Cardiac septum (tissue), 1 donor: ENCODE results near the gene FCER1A. TPM values are rescaled to one million over a fixed set of nuclear protein-coding genes. Genes with fewer than 3 reads are reported as not detected.

Experiments
- DNase-seq: peaks from one replicate; pipeline ENCODE4 v3.0.0-alpha.2; 2020; ENCODE audit warnings: low spot score
- intact Hi-C: fragments of 100-400 bp; cut with DNase I; formaldehyde crosslinking; loops from one replicate; pipeline ENCODE4 v1.14.0; 2022
- long read RNA-seq: library from polyadenylated mRNA; unstranded; transcript quantifications from one replicate; pipeline ENCODE4 v2.0.0, GENCODE V29; 2021
- total RNA-seq: library from RNA; stranded (reverse); fragmentation: NEBNext Ultra II Directional; extraction: Animal tissue kit (Norgen Biotek cat#: 25700); gene quantifications from one replicate; pipeline ENCODE4 v1.2.1, GENCODE V29; 2021
- donor health status: DM: no; HTN: no; CAD: no.

Gene FCER1A
- total RNA-seq = 1.2 TPM
- long read RNA-seq, partial matches to known transcripts = 1 of 1 reads
- long read RNA-seq, other reads (novel, unspliced or antisense) = 0 of 1 reads

DNA sequence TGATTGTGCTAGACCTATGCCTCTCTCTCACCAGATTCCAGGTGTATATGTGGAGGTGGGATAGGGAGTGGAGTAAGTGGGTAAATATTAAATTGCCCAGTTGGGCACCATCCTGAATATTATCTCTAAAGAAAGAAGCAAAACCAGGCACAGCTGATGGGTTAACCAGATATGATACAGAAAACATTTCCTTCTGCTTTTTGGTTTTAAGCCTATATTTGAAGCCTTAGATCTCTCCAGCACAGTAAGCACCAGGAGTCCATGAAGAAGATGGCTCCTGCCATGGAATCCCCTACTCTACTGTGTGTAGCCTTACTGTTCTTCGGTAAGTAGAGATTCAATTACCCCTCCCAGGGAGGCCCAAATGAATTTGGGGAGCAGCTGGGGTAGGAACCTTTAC lies at the start of gene FCER1A:
Gene FCER1A, plus strand, starts transcription at position 242 of the 400 bp plus-strand sequence. Its CDS starts 29 bp downstream, at position 271.
- intact Hi-C loops = no loop called here
- no peak for DNase-seq

DNA sequence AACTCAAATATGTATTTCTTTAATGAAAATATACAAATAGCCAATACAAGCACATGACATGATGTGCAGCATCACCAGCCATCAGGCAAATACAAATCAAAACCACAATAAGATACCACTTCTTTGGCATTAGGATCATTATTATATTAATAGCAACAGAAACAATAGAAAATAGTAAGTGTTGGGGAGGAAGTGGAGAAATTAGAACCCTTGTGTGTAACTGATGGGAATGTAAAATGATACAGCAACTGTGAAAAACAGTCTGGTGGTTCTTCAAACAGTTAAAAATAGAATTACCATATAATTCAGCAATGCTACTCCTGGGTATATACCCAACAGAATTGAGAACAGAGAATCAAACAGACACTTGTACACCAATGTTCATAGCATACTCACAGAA lies 40.8 kb upstream of the FCER1A start:
- no peak for DNase-seq
- intact Hi-C loops = no loop called here

DNA sequence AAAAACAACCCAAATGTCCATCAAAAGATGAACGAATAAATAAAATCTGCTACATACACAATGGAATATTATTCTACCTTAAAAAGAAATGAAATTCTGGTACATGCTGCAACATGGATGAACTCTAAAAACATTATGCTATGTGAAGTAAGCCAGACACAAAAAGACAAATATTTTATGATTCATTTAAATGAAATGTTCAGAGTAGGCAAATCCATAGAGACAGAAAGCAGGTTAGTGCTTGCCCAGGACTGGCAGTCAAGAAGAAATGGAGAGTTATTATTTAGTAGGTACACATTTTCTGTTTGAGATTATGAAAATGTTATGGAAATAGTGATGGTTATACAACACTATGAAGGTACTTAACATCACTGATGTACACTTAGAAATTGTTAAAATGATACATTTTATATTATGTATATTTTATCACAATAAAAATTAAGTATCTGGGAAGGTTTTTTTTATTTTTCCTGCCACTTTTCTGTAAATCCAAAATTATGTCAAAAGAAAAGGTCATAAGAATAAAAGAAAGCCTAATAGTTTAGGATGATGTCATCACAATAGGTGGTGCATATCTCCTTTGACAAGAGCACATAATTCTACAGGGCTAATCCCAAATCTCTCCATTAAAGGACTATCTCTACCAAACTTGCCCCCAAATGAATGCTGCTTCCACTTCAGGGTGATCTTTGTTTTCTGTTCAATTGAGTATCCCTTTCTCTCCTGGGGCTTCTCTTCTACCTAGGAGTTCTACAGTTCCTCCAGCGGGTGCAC lies 40.2 kb upstream of the FCER1A start:
- intact Hi-C loops = no loop called here
- no peak for DNase-seq

DNA sequence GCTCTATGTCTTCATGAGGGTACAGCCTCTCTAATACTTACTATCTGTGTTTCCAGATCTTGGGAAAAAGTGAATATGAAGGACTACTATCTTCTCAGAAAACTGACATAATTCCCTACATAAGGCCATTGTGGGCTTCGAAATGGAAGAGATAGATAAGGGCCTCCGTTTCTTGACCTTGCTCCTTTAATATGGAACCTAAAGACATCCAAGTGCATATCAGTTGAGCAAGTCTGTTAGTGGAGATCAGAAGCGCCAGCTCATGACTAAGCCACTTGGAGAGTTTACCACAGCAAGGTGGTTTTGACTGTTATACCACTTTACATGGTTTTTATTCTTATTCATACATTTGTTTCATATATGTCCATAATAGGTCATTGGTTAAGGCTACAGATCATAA lies 35.3 kb upstream of the FCER1A start:
- DNase-seq = no peak
- intact Hi-C loops = no loop called here

DNA sequence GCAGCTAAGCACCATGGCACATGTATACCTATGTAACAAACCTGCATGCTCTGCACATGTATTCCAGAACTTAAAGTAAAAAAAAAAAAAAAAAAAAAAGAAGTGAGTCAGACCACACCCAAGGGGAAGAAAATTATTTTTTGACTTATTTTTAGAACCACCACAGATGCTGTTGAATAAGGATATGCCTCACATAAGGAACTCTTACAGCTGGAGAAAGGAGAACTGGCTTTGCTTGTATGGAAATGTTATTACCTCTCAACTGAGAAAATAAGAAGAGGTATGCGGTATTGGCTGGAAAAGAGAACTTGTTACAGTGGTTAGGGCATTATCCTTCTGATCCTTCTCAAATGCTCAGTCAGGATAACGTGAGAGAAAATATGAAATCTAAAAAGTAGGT lies 27.5 kb upstream of the FCER1A start:
- intact Hi-C loops = no loop called here
- DNase-seq = no peak

DNA sequence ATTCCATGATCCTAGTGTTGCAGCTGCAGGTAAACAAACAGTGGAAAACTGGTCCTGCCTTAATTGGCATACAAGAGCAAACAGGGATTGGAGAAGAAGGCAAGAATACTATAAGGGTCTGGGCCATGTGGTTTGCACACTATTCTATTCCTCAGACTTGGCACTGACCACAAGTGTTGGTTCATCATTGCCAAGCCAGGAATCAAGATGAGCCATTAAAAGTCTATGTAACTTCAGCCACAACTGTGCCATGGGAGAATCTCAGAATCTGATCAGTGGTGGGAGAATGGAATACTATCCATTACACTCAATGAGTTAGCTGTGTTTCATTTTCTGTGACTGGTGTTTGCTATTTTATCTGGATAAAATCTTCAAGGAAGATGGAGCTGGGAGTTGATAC lies 26.2 kb upstream of the FCER1A start:
- DNase-seq = no peak
- intact Hi-C loops = no loop called here

DNA sequence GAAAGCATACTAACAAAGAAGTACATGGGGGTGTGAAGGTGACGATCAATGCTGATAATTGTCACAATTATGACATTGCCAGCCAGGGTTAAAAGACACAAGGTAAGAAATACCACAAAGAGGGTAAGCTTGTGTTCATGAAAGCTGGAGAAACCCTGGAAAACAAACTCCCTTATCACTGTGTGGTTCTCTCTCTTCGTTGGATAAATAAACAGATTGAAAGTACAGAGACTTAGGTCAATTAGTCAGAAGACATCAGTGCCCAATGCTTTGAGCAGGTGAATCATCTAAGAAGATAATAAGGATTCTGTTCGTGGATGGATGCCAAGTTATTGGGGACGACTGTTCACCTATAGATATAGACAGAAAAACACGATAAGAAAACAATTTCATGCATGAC lies 22.4 kb upstream of the FCER1A start:
- DNase-seq = no peak
- intact Hi-C loops = no loop called here

DNA sequence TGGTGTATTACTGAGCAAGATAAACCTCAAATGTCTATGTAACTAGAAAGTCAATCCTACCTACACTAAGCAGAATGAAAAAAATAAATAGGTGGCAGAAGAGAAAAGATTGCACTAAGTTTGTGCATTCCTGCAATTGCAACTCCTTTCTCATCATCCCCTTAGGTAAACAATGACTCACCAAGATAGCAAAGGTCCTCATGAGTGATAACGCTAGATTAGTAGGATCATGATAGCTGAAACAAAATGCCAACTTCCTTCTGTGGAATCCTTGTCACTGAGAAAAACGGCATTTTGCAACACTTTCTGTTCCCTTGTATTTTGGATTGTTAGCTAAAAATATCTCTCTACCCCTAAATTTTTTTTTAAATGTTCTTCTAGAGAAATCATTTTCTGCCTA lies 20.0 kb upstream of the FCER1A start:
- DNase-seq = no peak
- intact Hi-C loops = no loop called here

DNA sequence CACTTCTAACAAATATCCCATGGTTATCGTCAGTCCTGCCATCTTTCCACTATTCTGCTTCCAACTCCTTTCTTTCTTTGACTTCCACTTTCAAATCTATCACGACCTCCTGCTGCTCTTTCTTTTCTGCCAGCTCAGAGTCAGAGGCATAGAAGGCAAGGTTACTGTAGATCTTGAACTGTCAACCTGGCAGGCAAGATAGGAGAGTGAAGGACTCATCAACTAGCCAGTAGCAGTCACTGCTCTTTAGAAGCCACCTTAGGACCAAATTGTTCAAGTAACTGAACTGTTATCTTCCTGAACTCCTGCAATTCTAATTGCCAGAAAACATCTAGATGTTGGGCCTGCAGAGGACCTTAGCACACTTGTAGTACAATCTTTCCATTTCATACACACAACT lies 13.1 kb upstream of the FCER1A start:
- intact Hi-C loops = no loop called here

DNA sequence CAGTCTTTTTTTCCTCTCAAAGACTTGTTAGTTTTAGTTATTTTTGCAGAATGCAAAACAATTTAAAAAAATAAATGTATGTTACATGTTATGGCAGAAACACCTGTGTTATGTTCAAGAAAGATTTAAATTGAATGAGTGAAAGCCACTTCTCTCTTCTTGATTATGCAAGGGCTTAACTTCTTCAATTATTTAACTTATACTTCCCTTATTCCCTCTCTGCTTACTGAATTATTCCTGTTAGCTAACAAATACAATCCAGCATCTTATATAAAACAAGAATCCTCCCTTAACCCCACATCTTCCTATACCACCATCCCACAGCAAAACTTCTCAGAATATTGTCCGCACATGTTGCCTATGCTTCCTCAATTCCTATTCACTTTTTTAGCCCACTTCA lies 10.7 kb upstream of the FCER1A start:
- no peak for DNase-seq
- intact Hi-C loops = no loop called here

More for the DNA sequence above, 13.1 kb upstream of the FCER1A start:
- DNase-seq = no peak

DNA sequence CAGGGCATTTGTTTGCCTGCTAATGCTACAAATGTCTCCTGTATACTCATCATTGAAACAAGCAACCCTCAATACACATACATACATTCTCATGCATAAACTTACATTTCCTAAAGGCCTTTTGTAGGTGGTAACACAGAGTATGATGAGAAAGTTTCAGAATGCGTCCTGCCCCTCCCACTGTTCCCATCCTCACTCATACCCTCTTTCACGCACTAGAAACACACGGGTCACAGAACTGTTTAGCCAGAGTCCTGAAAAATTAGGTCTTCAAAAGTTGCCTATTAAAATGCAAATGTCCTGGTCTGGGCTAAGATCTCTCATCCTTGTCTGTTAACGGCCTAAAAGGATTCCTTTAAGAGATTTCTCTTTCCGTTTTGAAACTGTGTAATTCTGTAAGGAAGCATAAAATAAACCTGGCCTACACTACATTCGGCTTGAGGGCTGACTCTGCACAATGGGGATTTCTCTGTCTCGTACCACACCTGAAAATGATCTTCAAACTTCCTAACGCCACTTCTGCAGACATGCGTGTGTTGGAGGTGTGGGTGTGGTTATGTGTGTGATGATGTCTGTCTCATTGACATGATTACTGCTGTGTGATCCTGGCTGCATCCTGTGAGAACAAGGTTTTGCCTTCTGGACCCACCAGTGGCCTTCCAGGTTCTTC lies 5.3 kb upstream of the FCER1A start:
- no peak for DNase-seq
- intact Hi-C loops = no loop called here

DNA sequence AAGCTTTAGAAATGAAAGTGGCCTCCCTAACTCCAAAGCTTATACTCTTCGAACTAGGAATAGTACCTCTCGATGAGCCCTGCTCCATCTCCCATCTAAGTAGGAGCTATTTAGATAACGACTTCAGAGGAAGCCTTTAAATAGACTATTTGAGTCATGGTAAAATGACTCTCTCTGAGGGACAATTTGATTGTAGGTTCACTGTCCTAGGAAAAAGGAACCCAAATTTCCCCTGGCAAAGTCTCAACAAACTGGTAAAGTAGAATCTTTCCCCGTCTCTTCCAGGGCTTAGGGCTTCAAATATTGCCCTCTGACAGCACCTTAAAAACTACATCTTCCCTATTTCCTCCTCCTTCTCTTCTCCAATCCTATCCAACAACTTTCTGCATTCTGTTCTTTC lies 2.0 kb upstream of the FCER1A start:
- intact Hi-C loops = no loop called here
- no peak for DNase-seq

DNA sequence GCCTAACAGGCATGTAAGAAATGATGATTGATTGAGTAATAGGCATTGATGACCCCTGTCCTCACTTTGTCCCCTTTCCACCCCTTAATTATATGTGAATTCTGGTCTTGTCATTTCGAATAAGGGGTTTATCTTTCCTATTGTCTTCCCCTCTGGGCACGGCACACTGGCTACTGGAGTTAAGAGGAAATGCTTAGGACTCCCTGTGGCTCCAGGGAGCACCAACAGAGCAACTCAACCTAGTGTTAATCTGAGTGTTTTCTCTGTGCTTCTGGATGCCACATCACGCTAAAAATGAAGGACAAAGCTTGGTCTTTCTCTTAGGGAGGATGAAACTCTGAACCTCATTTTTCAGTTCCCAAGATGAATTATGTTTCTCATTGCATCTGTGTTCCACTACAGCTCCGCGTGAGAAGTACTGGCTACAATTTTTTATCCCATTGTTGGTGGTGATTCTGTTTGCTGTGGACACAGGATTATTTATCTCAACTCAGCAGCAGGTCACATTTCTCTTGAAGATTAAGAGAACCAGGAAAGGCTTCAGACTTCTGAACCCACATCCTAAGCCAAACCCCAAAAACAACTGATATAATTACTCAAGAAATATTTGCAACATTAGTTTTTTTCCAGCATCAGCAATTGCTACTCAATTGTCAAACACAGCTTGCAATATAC lies 5.3 kb downstream of the FCER1A start:
- intact Hi-C loops = no loop called here
- DNase-seq = no peak

DNA sequence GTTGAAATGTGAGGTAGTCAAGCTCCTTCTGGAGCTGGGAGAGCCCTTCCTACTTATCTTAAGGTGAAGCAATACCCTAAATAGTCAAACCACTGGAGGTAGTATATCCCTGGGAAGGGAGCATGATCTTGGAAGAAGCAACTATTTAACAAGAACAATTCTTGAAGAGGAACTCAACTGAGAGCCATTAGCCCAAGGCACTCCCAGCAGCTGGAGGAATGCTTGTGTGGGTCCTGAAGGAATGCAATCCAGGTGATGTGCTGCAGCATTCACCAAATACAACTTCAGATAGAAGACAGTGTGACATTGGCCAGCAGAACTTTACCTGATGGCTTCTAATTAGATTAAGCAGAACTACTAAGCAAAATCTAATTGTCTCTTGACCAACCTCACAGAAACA lies 9.5 kb downstream of the FCER1A start:
- DNase-seq = no peak
- intact Hi-C loops = no loop called here

DNA sequence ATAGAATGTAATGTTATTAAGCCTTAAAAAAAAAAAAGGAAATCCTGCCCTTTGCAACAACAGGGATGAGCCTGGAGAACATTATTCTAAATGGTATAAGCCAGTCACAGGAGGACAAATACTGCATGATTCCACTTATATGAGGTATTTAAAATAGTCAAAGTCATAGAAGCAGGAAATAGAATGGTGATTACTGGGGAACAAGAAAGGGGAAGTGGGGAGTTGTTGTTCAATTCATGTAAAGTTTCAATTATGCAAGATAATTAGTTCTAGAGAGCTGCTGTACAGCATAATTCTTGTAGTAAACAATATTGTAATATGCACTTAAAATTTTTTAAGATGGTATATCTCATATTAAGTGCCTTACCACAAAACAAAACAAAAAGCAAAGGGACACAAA lies 13.2 kb downstream of the FCER1A start:
- no peak for DNase-seq
- intact Hi-C loops = no loop called here

DNA sequence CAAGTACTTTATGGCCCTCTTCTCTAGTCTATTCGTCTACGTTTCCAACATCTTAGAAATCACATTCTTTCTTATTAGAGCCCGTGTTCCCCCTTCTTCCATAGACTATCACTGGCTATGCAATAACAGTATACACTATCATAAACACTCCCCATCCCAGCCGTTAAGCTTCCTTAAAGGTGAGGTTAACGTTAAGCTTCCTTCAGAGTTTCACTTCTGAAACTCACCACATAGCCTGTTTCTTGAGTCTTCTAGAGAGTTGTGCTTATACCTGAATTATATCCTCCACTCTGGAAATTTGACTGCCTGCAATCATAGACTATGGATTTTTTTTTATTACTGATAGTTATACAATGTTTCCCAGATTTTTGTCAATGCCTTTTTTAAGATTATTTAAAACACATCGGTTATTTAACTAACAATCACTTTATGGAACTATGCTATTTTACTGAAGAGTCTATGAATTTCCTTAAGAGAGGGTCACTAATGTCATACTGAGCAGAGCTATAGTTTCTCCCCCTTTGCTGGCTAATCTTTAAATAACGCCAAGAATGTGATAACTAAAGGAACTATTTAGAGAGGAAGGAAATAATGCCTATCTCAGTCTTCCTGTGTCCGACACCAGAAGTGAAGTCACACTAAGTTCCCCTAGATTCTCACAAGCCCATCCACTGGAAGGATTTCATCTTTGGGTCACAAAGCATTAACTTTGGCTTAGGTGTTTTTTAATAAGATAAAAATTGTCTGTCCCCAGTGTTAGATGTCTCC lies 16.8 kb downstream of the FCER1A start:
- intact Hi-C loops = no loop called here
- no peak for DNase-seq

DNA sequence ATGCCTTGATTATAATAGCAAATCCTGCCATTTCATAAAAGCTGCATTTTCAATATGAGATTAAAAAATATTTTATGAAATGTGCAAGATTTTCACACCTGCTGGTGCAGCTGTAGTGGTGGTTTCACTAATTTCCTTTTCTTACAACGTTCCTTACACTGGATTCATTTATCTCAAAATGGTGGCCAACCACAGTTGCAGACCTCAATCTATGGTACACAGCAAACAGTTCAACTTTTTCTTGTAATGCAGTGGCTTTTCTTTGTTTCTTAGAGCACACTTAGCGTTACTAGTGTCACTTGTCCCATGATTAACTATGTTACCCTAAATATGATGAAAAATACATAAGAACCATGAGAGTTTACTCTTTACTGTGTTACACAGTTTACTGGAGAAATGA lies 32.7 kb downstream of the FCER1A start:
- no peak for DNase-seq
- intact Hi-C loops = no loop called here

DNA sequence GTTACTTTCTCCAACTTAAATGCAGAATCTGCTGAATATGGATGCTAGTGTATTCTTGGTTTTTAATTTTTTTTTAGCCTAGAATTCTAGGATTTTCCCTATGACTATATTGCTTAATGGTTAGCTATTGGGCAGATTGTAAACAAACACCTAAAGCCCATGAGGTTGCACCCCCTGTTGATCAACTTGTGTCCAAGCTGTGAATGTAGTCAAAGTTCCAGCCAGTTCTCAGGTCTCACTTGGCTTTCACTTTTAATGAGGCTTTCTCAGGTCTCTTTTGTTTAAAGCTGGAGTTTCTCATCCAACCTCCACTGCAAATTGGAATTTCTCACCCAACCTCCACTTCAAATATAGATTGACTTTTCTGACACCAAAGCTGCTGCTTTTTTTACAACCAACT lies 35.9 kb downstream of the FCER1A start:
- intact Hi-C loops = no loop called here
- no peak for DNase-seq

DNA sequence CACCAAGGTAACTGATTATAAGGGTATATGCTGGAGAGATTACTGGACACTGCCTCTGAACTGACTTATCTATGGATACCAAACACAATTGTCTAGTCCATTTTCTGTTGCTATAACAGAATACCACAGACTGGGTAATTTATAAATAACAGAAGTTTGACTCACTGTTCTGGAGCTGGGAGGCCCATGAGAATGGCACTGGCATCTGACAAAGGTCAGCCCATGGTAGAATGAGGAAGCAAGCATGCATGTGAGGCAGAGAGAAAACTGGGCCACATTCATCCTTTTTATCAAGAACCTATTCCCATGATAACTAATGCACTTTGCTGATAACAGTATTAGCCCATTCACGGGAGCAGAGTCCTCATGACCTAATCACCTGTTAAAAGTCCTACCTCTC lies 37.4 kb downstream of the FCER1A start:
- no peak for DNase-seq
- intact Hi-C loops = no loop called here

DNA sequence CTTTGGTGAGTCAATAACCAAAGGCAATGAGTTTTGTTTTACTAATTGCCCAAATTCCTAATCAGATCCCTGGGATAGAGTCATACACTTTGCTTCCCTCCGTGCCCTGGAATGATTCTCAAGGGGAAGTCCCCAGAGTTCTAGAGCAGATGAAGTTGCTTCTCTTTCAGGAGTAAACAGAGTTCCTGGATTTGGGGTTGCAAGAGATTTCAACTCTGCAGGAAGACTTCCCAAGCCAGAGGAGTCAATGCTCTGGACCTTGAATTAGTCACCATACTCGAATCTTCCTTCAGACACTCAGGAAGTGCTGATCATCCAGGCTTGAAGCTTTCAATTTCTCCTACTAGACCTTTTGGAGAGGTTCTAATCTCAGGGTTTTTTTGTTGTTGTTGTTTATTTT lies 39.6 kb downstream of the FCER1A start:
- intact Hi-C loops = no loop called here
- DNase-seq = no peak
